PC-9 (cell line): ENCODE measurements around the gene ACSL5. TPM values are rescaled to one million over a fixed set of nuclear protein-coding genes. Genes with fewer than 3 reads are reported as not detected.

Source experiments
- BruUV-seq: library from RNA; stranded (reverse); fragments of 400-500 nt; replicated peaks from 2 replicates; lab custom pipeline; 2021; lab: Mats Ljungman, UMichigan
- CTCF ChIA-PET: fragments of 300-600 bp; sonication (Branson Sonifier 250); formaldehyde crosslinking; loops from one replicate; lab custom pipeline; 2022; ENCODE audit warnings: antibody characterized with exemption; lab: Charles Lee
- POLR2A ChIA-PET: fragments of 300-600 bp; sonication (Branson Sonifier 250); formaldehyde crosslinking; loops from one replicate; lab custom pipeline; 2022; ENCODE audit warnings: antibody characterized with exemption; ENCODE audit not compliant: unreplicated experiment; lab: Charles Lee
- DNase-seq, 2 experiments: peaks; one replicate each; pipeline versions ENCODE4 v3.0.0 to v3.0.0-alpha.2; 2015 to 2022; ENCODE audit warnings: mixed read lengths in 1 of 2
- H2AFZ ChIP-seq: fragments of 200-600 bp; sonication (generic); 2 replicates; pipeline ENCODE4 v1.8.1; 2017; ENCODE audit warnings: antibody characterized with exemption
- H3F3A ChIP-seq: fragments of 200-600 bp; sonication (generic); 2 replicates; pipeline ENCODE4 v1.8.1; 2017; ENCODE audit warnings: antibody characterized with exemption, mild to moderate bottlenecking, low read depth; ENCODE audit not compliant: insufficient read depth
- H3K27ac ChIP-seq: fragments of 200-600 bp; sonication (generic); 2 replicates; pipeline ENCODE4 v1.6.1; 2016; ENCODE audit warnings: mixed run types
- H3K27me3 ChIP-seq: fragments of 200-600 bp; sonication (generic); 2 replicates; pipeline ENCODE4 v1.6.1; 2016; ENCODE audit warnings: low read depth, mixed run types; ENCODE audit not compliant: insufficient read depth
- H3K36me3 ChIP-seq: fragments of 200-600 bp; sonication (generic); 2 replicates; pipeline ENCODE4 v1.6.1; 2016; ENCODE audit warnings: low read depth, mixed run types
- H3K4me1 ChIP-seq: fragments of 200-600 bp; sonication (generic); replicated peaks from 2 replicates; pipeline ENCODE4 v1.6.1; 2016; ENCODE audit warnings: mixed run types; ENCODE audit not compliant: insufficient read depth
- H3K4me2 ChIP-seq: fragments of 200-600 bp; sonication (generic); 2 replicates; pipeline ENCODE4 v1.6.1; 2017; ENCODE audit warnings: mixed run types
- H3K4me3 ChIP-seq: fragments of 200-600 bp; sonication (generic); 2 replicates; pipeline ENCODE4 v1.6.1; 2016; ENCODE audit warnings: mixed run types
- H3K79me2 ChIP-seq: fragments of 200-600 bp; sonication (generic); 2 replicates; pipeline ENCODE4 v1.6.1; 2017; ENCODE audit warnings: low read depth, mixed run types
- H3K9me2 ChIP-seq: fragments of 200-600 bp; sonication (generic); 2 replicates; pipeline ENCODE4 v1.8.1; 2017; ENCODE audit warnings: mild to moderate bottlenecking; ENCODE audit not compliant: insufficient read depth
- H3K9me3 ChIP-seq: fragments of 200-600 bp; sonication (generic); 2 replicates; pipeline ENCODE4 v1.8.1; 2016; ENCODE audit warnings: low read depth; ENCODE audit not compliant: insufficient read depth
- H4K20me1 ChIP-seq: fragments of 200-600 bp; sonication (generic); 2 replicates; pipeline ENCODE4 v1.8.1; 2017; ENCODE audit not compliant: insufficient read depth
- CTCF ChIP-seq: fragments of 200-600 bp; sonication (generic); conservative IDR thresholded peaks from 2 replicates; pipeline ENCODE4 v1.6.1; 2017; ENCODE audit warnings: mixed run types, antibody characterized with exemption, mild to moderate bottlenecking, moderate library complexity
- EZH2 ChIP-seq: fragments of 200-600 bp; sonication (generic); IDR thresholded peaks from 2 replicates; pipeline ENCODE4 v1.8.0; 2017; ENCODE audit warnings: antibody characterized with exemption, low read depth
- intact Hi-C: fragments of 100-400 bp; cut with micrococcal nuclease; formaldehyde crosslinking; loops from one replicate; pipeline ENCODE4 v1.10.0; 2022; ENCODE audit not compliant: unreplicated experiment
- total RNA-seq: library from RNA; stranded (reverse); gene quantifications from 2 replicates; pipeline ENCODE4 v1.2.3, GENCODE V29; 2021

ACSL5 gene
- total RNA-seq, 1 experiment from 2014 or later: 21.4 TPM

GRCh38 chr10:112330607-112331160 is 43.2 kb upstream of the ACSL5 start:
- intact Hi-C loops: no loop called here
- H3K4me1 ChIP-seq: no peaks in the 10 kb centered on the region
- H3K4me3 ChIP-seq: no peak overlapping the region
- H3K27ac ChIP-seq: no peak overlapping the region
- no peak overlapping the region for H2AFZ ChIP-seq
- no peaks in the 10 kb centered on the region for H3K36me3 ChIP-seq
- H3K9me3 ChIP-seq: no peaks in the 10 kb centered on the region
- POLR2A ChIA-PET: no interaction called here
- H3K9me2 ChIP-seq: no peaks in the 10 kb centered on the region
- no TSS peak for BruUV-seq
- no peak overlapping the region for H3K4me2 ChIP-seq
- no peaks in the 10 kb centered on the region for H3F3A ChIP-seq
- H3K27me3 ChIP-seq: no peaks in the 10 kb centered on the region
- no peak for TF ChIP-seq EZH2
- no peaks in the 10 kb centered on the region for H4K20me1 ChIP-seq
- CTCF ChIA-PET: no interaction called here
- H3K79me2 ChIP-seq: no peaks in the 10 kb centered on the region
- no peak for DNase-seq

GRCh38 chr10:112332022-112332421 is 41.9 kb upstream of the ACSL5 start:
- no peak overlapping the region for H3K4me2 ChIP-seq
- no peak for TF ChIP-seq CTCF
- TF ChIP-seq EZH2: no peak
- H2AFZ ChIP-seq: no peak overlapping the region
- H3K9me2 ChIP-seq: no peaks in the 10 kb centered on the region
- H4K20me1 ChIP-seq: no peaks in the 10 kb centered on the region
- H3K4me1 ChIP-seq: no peaks in the 10 kb centered on the region
- intact Hi-C loops: no loop called here
- no peaks in the 10 kb centered on the region for H3K79me2 ChIP-seq
- DNase-seq: no peak
- H3K9me3 ChIP-seq: no peaks in the 10 kb centered on the region
- H3K27me3 ChIP-seq: no peaks in the 10 kb centered on the region
- no TSS peak for BruUV-seq
- H3K4me3 ChIP-seq: no peak overlapping the region
- POLR2A ChIA-PET: no interaction called here
- H3K27ac ChIP-seq: no peak overlapping the region
- no peaks in the 10 kb centered on the region for H3K36me3 ChIP-seq
- CTCF ChIA-PET: no interaction called here
- no peaks in the 10 kb centered on the region for H3F3A ChIP-seq

GRCh38 chr10:112332509-112333228 is 41.2 kb upstream of the ACSL5 start:
- Histone ChIP-seq H3K9me2 (no peaks in the 10 kb centered on the region), H3K79me2 (no peaks in the 10 kb centered on the region), H2AFZ (no peak overlapping the region), H3K4me3 (no peak overlapping the region), H3K4me1 (no peaks in the 10 kb centered on the region), H4K20me1 (no peaks in the 10 kb centered on the region), H3K9me3 (no peaks in the 10 kb centered on the region), H3K27me3 (no peaks in the 10 kb centered on the region), H3K27ac (no peak overlapping the region), H3K36me3 (no peaks in the 10 kb centered on the region), H3F3A (no peaks in the 10 kb centered on the region), H3K4me2 (no peak overlapping the region)
- no peak for DNase-seq
- no TSS peak for BruUV-seq
- intact Hi-C loops: no loop called here
- TF ChIP-seq EZH2: no peak
- no peak for TF ChIP-seq CTCF
- POLR2A ChIA-PET: interaction anchor here (0.5 kb wide), 1 partner anchor 50 kb away, joined by 7 read pairs; no protein-coding TSS in a partner anchor
- CTCF ChIA-PET: no interaction called here
